Activated T-cell treated with anti-CD3 and anti-CD28 coated beads, Interleukin-2, amount 50 U/mL, for 4 hours (primary cell): ENCODE measurements around the gene FGGY. TPM values are rescaled to one million over a fixed set of nuclear protein-coding genes. Genes with fewer than 3 reads are reported as not detected.
A peak's percentile ranks its signal among the peaks of the same experiment; 100 is the strongest.

Source experiments
- ATAC-seq, 2 donors: fragments of 200-7000 bp; cut with Tn5 transposase; one replicate each; pipeline ENCODE4 v1.10.0; 2021
- DNase-seq: peaks from one replicate; pipeline ENCODE4 v3.0.0-alpha.2; 2020
- H3K27me3 Mint-ChIP-seq: one replicate; pipeline ENCODE4 v1.8.0; 2021; ENCODE audit warnings: low read depth, mixed read lengths
- H3K36me3 Mint-ChIP-seq: one replicate; pipeline ENCODE4 v1.8.0; 2022; ENCODE audit warnings: mixed read lengths; ENCODE audit not compliant: insufficient read depth
- H3K4me1 Mint-ChIP-seq: one replicate; pipeline ENCODE4 v1.8.0; 2021; ENCODE audit warnings: low read depth, mixed read lengths
- H3K4me3 Mint-ChIP-seq: one replicate; pipeline ENCODE4 v1.8.0; 2021; ENCODE audit warnings: mild to moderate bottlenecking, moderate library complexity, mixed read lengths
- H3K9me3 Mint-ChIP-seq: one replicate; pipeline ENCODE4 v1.8.0; 2021; ENCODE audit warnings: mixed read lengths
- total RNA-seq, 3 donors: library from RNA; stranded (reverse); gene quantifications; one replicate each; pipeline ENCODE4 v1.2.1, GENCODE V29; 2021

Gene FGGY
- total RNA-seq, 3 donors from 2014 or later: 2.5 to 4.8 (median 3.1) TPM

GRCh38 chr1:59739111-59739510 lies 442.2 kb downstream of the FGGY start:
- Mint-ChIP-seq H3K27me3 (no peaks in the 10 kb centered on the region), H3K4me3 (no peak overlapping the region), H3K4me1 (no peaks in the 10 kb centered on the region), H3K36me3 (peaks cover 10% of the 10 kb centered on the region), H3K9me3 (peaks cover 7% of the 10 kb centered on the region)
- ATAC-seq (no peak), DNase-seq (no peak)

- H3K4me3 Mint-ChIP-seq: no peak overlapping the region
- peaks cover 2% of the 10 kb centered on the region for H3K36me3 Mint-ChIP-seq
- no peaks in the 10 kb centered on the region for H3K9me3 Mint-ChIP-seq
- H3K4me1 Mint-ChIP-seq: no peaks in the 10 kb centered on the region
- ATAC-seq (no peak), DNase-seq (no peak)
- H3K27me3 Mint-ChIP-seq: no peaks in the 10 kb centered on the region
Measured at GRCh38 chr1:59742526-59742925, 445.6 kb downstream of the FGGY start.

GRCh38 chr1:59743324-59744091 lies 446.6 kb downstream of the FGGY start:
- Mint-ChIP-seq H3K9me3 (no peaks in the 10 kb centered on the region), H3K4me3 (no peak overlapping the region), H3K4me1 (no peaks in the 10 kb centered on the region), H3K27me3 (no peaks in the 10 kb centered on the region), H3K36me3 (no peaks in the 10 kb centered on the region)
- ATAC-seq: no peak
- no peak for DNase-seq

- ATAC-seq (no peak), DNase-seq (no peak)
- H3K9me3 Mint-ChIP-seq: no peaks in the 10 kb centered on the region
- H3K27me3 Mint-ChIP-seq: no peaks in the 10 kb centered on the region
- H3K36me3 Mint-ChIP-seq: no peaks in the 10 kb centered on the region
- no peaks in the 10 kb centered on the region for H3K4me1 Mint-ChIP-seq
- no peak overlapping the region for H3K4me3 Mint-ChIP-seq
Measured at GRCh38 chr1:59747420-59748024, 450.6 kb downstream of the FGGY start.

GRCh38 chr1:59748123-59748522 lies 451.2 kb downstream of the FGGY start:
- ATAC-seq (no peak), DNase-seq (no peak)
- H3K4me3 Mint-ChIP-seq: no peak overlapping the region
- no peaks in the 10 kb centered on the region for H3K27me3 Mint-ChIP-seq
- H3K9me3 Mint-ChIP-seq: no peaks in the 10 kb centered on the region
- H3K4me1 Mint-ChIP-seq: no peaks in the 10 kb centered on the region
- no peaks in the 10 kb centered on the region for H3K36me3 Mint-ChIP-seq

- Mint-ChIP-seq H3K4me1 (no peaks in the 10 kb centered on the region), H3K27me3 (no peaks in the 10 kb centered on the region), H3K4me3 (no peak overlapping the region), H3K36me3 (no peaks in the 10 kb centered on the region), H3K9me3 (no peaks in the 10 kb centered on the region)
- no peak for DNase-seq
- no peak for ATAC-seq
Measured at GRCh38 chr1:59750328-59751003, 453.6 kb downstream of the FGGY start.

GRCh38 chr1:59751004-59751395 lies 454.1 kb downstream of the FGGY start:
- Mint-ChIP-seq H3K4me3 (no peak overlapping the region), H3K27me3 (no peaks in the 10 kb centered on the region), H3K36me3 (no peaks in the 10 kb centered on the region), H3K9me3 (no peaks in the 10 kb centered on the region), H3K4me1 (no peaks in the 10 kb centered on the region)
- ATAC-seq (no peak), DNase-seq (no peak)

- DNase-seq: no peak
- Mint-ChIP-seq H3K4me3 (no peak overlapping the region), H3K27me3 (no peaks in the 10 kb centered on the region), H3K9me3 (no peaks in the 10 kb centered on the region), H3K4me1 (no peaks in the 10 kb centered on the region), H3K36me3 (no peaks in the 10 kb centered on the region)
- no peak for ATAC-seq
Measured at GRCh38 chr1:59751801-59752200, 454.9 kb downstream of the FGGY start.

GRCh38 chr1:59752556-59753414 lies 455.9 kb downstream of the FGGY start:
- ATAC-seq (no peak), DNase-seq (no peak)
- Mint-ChIP-seq H3K4me3 (no peak overlapping the region), H3K27me3 (no peaks in the 10 kb centered on the region), H3K36me3 (no peaks in the 10 kb centered on the region), H3K4me1 (no peaks in the 10 kb centered on the region), H3K9me3 (no peaks in the 10 kb centered on the region)

- H3K9me3 Mint-ChIP-seq: no peaks in the 10 kb centered on the region
- no peak for ATAC-seq
- no peaks in the 10 kb centered on the region for H3K36me3 Mint-ChIP-seq
- no peaks in the 10 kb centered on the region for H3K27me3 Mint-ChIP-seq
- no peak for DNase-seq
- H3K4me1 Mint-ChIP-seq: peaks cover 3% of the 10 kb centered on the region
- H3K4me3 Mint-ChIP-seq: no peak overlapping the region
Measured at GRCh38 chr1:59755069-59755685, 458.3 kb downstream of the FGGY start.

- H3K4me3 Mint-ChIP-seq: no peak overlapping the region
- no peak for ATAC-seq
- no peaks in the 10 kb centered on the region for H3K27me3 Mint-ChIP-seq
Measured at GRCh38 chr1:59757197-59757747, 460.4 kb downstream of the FGGY start.

GRCh38 chr1:59759156-59759925 lies 462.4 kb downstream of the FGGY start:
- no peaks in the 10 kb centered on the region for H3K27me3 Mint-ChIP-seq
- H3K9me3 Mint-ChIP-seq: no peaks in the 10 kb centered on the region
- H3K4me1 Mint-ChIP-seq: peaks cover 3% of the 10 kb centered on the region
- H3K36me3 Mint-ChIP-seq: no peaks in the 10 kb centered on the region
- DNase-seq (peak; percentile 62), ATAC-seq (peak; percentile 84 to 87)
- H3K4me3 Mint-ChIP-seq: peak overlapping the region; percentile 42

More at GRCh38 chr1:59757197-59757747, 460.4 kb downstream of the FGGY start:
- no peaks in the 10 kb centered on the region for H3K9me3 Mint-ChIP-seq
- no peak for DNase-seq
- H3K4me1 Mint-ChIP-seq: peaks cover 3% of the 10 kb centered on the region
- no peaks in the 10 kb centered on the region for H3K36me3 Mint-ChIP-seq

- no peak for DNase-seq
- H3K4me3 Mint-ChIP-seq: no peak overlapping the region
- H3K4me1 Mint-ChIP-seq: peaks cover 3% of the 10 kb centered on the region
Measured at GRCh38 chr1:59761443-59761842, 464.5 kb downstream of the FGGY start.

More at GRCh38 chr1:59761443-59761842, 464.5 kb downstream of the FGGY start:
- Mint-ChIP-seq H3K27me3 (no peaks in the 10 kb centered on the region), H3K9me3 (no peaks in the 10 kb centered on the region), H3K36me3 (no peaks in the 10 kb centered on the region)
- no peak for ATAC-seq
